ENCODE results near the gene KRT78.
"Not testable (repeated sequence)": the region's sequence is repeated elsewhere in the genome, so short reads cannot be mapped to it uniquely, and the experiment has no call there.

KRT78 gene

GRCh38 chr12:52871291-52872039 is 22.7 kb upstream of the KRT78 start:
- no peak for DNase-seq

GRCh38 chr12:52870361-52871290 is 21.8 kb upstream of the KRT78 start:
- DNase-seq: peak; percentile 34

- peak; percentile 32 for DNase-seq
Measured at GRCh38 chr12:52867642-52868041, 18.8 kb upstream of the KRT78 start.

GRCh38 chr12:52867152-52867551 is 18.4 kb upstream of the KRT78 start:
- no peak for DNase-seq

GRCh38 chr12:52865090-52865944 is 16.5 kb upstream of the KRT78 start:
- no peak for DNase-seq

- no peak for DNase-seq
Measured at GRCh38 chr12:52862023-52862422, 13.2 kb upstream of the KRT78 start.

GRCh38 chr12:52861511-52861910 is 12.7 kb upstream of the KRT78 start:
- no peak for DNase-seq

GRCh38 chr12:52860102-52860823 is 11.5 kb upstream of the KRT78 start:
- DNase-seq: no peak

- no peak for DNase-seq
Measured at GRCh38 chr12:52857500-52857899, 8.7 kb upstream of the KRT78 start.

- DNase-seq: no peak
Measured at GRCh38 chr12:52856787-52857186, 8.0 kb upstream of the KRT78 start.

- not testable (repeated sequence) for DNase-seq
Measured at GRCh38 chr12:52856077-52856476, 7.3 kb upstream of the KRT78 start.

- no peak for DNase-seq
Measured at GRCh38 chr12:52851787-52852186, 3.0 kb upstream of the KRT78 start.

GRCh38 chr12:52850681-52851080 is 1.9 kb upstream of the KRT78 start:
- DNase-seq: no peak

GRCh38 chr12:52849511-52849910 is 717 bp upstream of the KRT78 start:
- no peak for DNase-seq

GRCh38 chr12:52847335-52848102 is 1.3 kb downstream of the KRT78 start:
- no peak for DNase-seq

GRCh38 chr12:52846356-52846970 is 2.3 kb downstream of the KRT78 start:
- DNase-seq: no peak

- no peak for DNase-seq
Measured at GRCh38 chr12:52845946-52846345, 2.8 kb downstream of the KRT78 start.

- DNase-seq: no peak
Measured at GRCh38 chr12:52844386-52844785, 4.4 kb downstream of the KRT78 start.

- no peak for DNase-seq
Measured at GRCh38 chr12:52839436-52840105, 9.2 kb downstream of the KRT78 start.

Data from MV-4-11 (cell line).